Esophagus muscularis mucosa (tissue), 4 donors: ENCODE results near the gene OXNAD1. TPM values are rescaled to one million over a fixed set of nuclear protein-coding genes. Genes with fewer than 3 reads are reported as not detected.
A peak's percentile ranks its signal among the peaks of the same experiment; 100 is the strongest.

ENCODE experiments used
- DNase-seq: peaks from one replicate; pipeline ENCODE4 v3.0.0-alpha.2; 2017; ENCODE audit errors: extremely low spot score
- H3K27ac ChIP-seq, 4 donors: fragments of 200-600 bp; sonication (generic); replicated peaks in 1 of 4; 1 replicate in 3 of 4; 2 replicates in 1 of 4; pipeline ENCODE4 v1.5.1; 2016 to 2019; ENCODE audit warnings: mild to moderate bottlenecking in 1 of 4
- H3K27me3 ChIP-seq, 4 donors: fragments of 200-600 bp; sonication (generic); one replicate each; pipeline versions ENCODE4 v1.5.1 to v1.6.0; 2016 to 2019
- H3K36me3 ChIP-seq, 4 donors: fragments of 200-600 bp; sonication (generic); one replicate each; pipeline ENCODE4 v1.5.1; 2016 to 2019
- H3K4me1 ChIP-seq, 4 donors: fragments of 200-600 bp; sonication (generic); one replicate each; pipeline ENCODE4 v1.5.1; 2016 to 2019
- H3K4me3 ChIP-seq, 4 donors: fragments of 200-600 bp; sonication (generic); 1 replicate in 2 of 4; 2 replicates in 2 of 4; pipeline ENCODE4 v1.5.1; 2016 to 2019; ENCODE audit warnings: mild to moderate bottlenecking in 4 of 4, moderate library complexity in 1 of 4
- H3K9me3 ChIP-seq, 4 donors: fragments of 200-600 bp; sonication (generic); 1 replicate in 3 of 4; 2 replicates in 1 of 4; pipeline ENCODE4 v1.5.1; 2016 to 2019
- EP300 ChIP-seq: sonication (generic); formaldehyde crosslinking; IDR thresholded peaks from one replicate; pipeline ENCODE4 v1.6.1; 2017; ENCODE audit warnings: antibody characterized with exemption
- POLR2A ChIP-seq: fragments of 450-650 bp; IDR thresholded peaks from one replicate; pipeline ENCODE4 v1.6.1; 2017; ENCODE audit warnings: antibody characterized with exemption, moderate library complexity, mild to moderate bottlenecking, low read depth
- POLR2AphosphoS5 ChIP-seq, 2 donors: sonication (generic); formaldehyde crosslinking; IDR thresholded peaks; one replicate each; pipeline ENCODE4 v1.6.1; 2017; ENCODE audit warnings: antibody characterized with exemption in 2 of 2
- WGBS: methylation state at CpG from one replicate; pipeline ENCODE4 v1.1.5; 2018; 5-methylcytosine and 5-hydroxymethylcytosine counted together
- intact Hi-C: fragments of 100-400 bp; cut with DNase I; formaldehyde crosslinking; loops from one replicate; pipeline ENCODE4 v1.15.1; 2023
- total RNA-seq, 4 donors: library from RNA; depleted of rRNA; stranded (reverse); fragments of >200 nt; gene quantifications; one replicate each; pipeline versions ENCODE4 v1.1.0 to v1.2.1, GENCODE V29; 2016
- TF ChIP-seq, protein P1 (sequence below), 3 experiments: fragments of 200-600 bp in 2 of 3; fragments of 450-650 bp in 1 of 3; sonication (generic) in 2 of 3; IDR thresholded peaks; one replicate each; pipeline ENCODE4 v1.5.1; 2017 to 2019; ENCODE audit warnings: antibody characterized with exemption in 3 of 3, mild to moderate bottlenecking in 2 of 3, moderate library complexity in 1 of 3

OXNAD1 gene
- total RNA-seq, 4 donors from 2014 or later: 6.7 to 13.3 (median 10.2) TPM

DNA sequence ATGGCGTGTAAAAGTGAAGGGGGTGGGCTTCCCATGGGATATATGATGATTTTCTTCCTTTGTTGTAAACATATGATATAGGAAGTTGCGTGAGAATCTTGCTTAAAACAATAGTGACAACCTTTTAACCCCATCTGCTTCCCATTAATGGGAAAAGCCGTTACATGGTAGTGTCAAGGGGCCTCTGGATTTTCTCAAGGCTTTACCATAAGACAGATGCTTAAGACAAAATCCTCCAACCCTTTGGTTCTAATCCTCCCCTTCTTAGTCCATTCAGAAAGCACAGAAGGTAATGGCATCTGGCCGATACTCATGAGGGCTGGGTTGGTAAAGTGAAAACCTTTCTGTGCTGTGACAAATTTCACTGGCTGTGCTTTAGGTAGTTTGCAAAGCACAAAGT is 25.2 kb upstream of the OXNAD1 start:
- DNase-seq: no peak
- TF ChIP-seq, protein P1, sequence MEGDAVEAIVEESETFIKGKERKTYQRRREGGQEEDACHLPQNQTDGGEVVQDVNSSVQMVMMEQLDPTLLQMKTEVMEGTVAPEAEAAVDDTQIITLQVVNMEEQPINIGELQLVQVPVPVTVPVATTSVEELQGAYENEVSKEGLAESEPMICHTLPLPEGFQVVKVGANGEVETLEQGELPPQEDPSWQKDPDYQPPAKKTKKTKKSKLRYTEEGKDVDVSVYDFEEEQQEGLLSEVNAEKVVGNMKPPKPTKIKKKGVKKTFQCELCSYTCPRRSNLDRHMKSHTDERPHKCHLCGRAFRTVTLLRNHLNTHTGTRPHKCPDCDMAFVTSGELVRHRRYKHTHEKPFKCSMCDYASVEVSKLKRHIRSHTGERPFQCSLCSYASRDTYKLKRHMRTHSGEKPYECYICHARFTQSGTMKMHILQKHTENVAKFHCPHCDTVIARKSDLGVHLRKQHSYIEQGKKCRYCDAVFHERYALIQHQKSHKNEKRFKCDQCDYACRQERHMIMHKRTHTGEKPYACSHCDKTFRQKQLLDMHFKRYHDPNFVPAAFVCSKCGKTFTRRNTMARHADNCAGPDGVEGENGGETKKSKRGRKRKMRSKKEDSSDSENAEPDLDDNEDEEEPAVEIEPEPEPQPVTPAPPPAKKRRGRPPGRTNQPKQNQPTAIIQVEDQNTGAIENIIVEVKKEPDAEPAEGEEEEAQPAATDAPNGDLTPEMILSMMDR (IDR thresholded peaks at IDR 0.05): no peak
- TF ChIP-seq POLR2A (no peak), EP300 (no peak), POLR2AphosphoS5 (IDR thresholded peaks at IDR 0.05) (no peak)
- Histone ChIP-seq H3K4me1 (peaks cover 0 to 24% (median 12%) of the 10 kb centered on the region in 4 donors), H3K9me3 (no peaks in the 10 kb centered on the region), H3K4me3 (no peak overlapping the region), H3K27me3 (no peaks in the 10 kb centered on the region), H3K36me3 (no peaks in the 10 kb centered on the region), H3K27ac (peak overlapping the region in 3 of 4 donors; percentile 12 to 53 (median 42))
- 65% methylated on average over 4 of the region's 4 CpGs for WGBS
- intact Hi-C loops: loop anchor here (10.0 kb wide), 1 partner anchor 605 kb away; no protein-coding TSS in a partner anchor

DNA sequence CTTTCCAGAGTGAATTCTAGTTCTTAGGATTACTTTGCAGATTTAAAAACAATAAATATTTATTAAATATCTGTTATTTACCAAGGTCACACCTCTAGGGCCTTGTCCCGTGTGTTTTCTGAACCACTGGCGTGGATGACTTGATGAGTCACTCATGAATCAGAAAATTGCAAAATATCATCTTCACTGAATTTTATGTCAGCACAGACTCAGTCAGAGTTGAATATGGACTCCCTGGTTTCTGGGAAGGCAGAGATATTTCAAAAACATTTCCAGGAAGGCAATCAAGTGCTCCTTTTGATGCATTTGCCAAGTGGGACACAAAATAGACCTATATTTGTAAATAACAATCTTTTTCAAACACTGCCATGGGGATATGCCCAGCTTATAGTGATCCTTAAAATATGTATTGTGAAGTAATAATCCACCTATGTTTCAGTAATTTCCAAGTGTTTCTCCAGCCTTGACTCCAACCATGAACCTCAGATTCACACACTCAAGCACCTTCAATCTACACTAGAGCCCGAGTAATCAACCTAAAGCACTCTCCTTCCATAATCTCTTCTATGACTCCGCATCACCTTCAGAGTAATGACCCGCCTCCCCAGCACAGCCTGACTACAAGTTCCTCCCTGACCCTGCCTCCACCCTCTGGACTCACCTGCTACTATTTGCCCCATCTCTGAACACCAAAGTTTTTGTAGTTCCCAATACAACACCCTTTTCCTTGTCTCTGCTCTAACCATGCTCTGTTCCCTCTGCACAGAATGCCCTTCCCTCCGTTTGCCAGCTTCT is 24.6 kb upstream of the OXNAD1 start:
- no peaks in the 10 kb centered on the region for H3K9me3 ChIP-seq
- WGBS: 80% methylated on average over 6 of the region's 6 CpGs
- no peak for DNase-seq
- peak overlapping the region in 2 of 4 donors; percentile 42 to 53 for H3K27ac ChIP-seq
- peaks cover 0 to 29% (median 12%) of the 10 kb centered on the region in 4 donors for H3K4me1 ChIP-seq
- no peak for TF ChIP-seq EP300
- TF ChIP-seq POLR2AphosphoS5 (IDR thresholded peaks at IDR 0.05): peak in 1 of 2 donors; percentile 42
- no peaks in the 10 kb centered on the region for H3K36me3 ChIP-seq
- intact Hi-C loops: loop anchor here (10.0 kb wide), 1 partner anchor 606 kb away; no protein-coding TSS in a partner anchor
- no peak overlapping the region for H3K4me3 ChIP-seq
- no peaks in the 10 kb centered on the region for H3K27me3 ChIP-seq

DNA sequence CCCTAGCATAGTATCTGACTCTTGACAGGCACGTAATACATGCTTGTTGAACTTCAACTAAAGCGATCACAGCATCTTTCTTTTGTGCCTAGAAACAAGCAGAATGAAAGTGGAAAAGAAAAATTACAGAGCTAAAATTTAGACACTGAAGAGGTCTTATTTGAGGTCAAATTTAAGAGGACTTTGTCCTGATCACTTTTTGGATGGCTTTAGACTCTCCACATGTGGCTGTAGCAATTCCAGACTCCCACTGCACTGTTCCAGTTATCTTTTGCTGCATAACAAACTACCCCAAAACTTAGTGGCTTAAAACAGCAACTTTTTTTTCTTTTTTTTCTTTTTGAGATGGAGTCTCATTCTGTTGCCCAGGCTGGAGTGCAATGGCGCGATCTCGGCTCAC is 23.8 kb upstream of the OXNAD1 start:
- Histone ChIP-seq H3K27ac (peak overlapping the region in 1 of 4 donors; percentile 53), H3K4me1 (peaks cover 0 to 29% (median 12%) of the 10 kb centered on the region in 4 donors), H3K9me3 (no peaks in the 10 kb centered on the region), H3K36me3 (no peaks in the 10 kb centered on the region), H3K27me3 (no peaks in the 10 kb centered on the region), H3K4me3 (no peak overlapping the region)
- TF ChIP-seq, protein P1 (IDR thresholded peaks at IDR 0.05): no peak
- no peak for TF ChIP-seq EP300
- no peak for TF ChIP-seq POLR2AphosphoS5 (IDR thresholded peaks at IDR 0.05)
- TF ChIP-seq POLR2A: no peak
- intact Hi-C loops: loop anchor here (10.0 kb wide), 1 partner anchor 606 kb away; no protein-coding TSS in a partner anchor
- no peak for DNase-seq
- 99% methylated on average over 5 of the region's 5 CpGs for WGBS

DNA sequence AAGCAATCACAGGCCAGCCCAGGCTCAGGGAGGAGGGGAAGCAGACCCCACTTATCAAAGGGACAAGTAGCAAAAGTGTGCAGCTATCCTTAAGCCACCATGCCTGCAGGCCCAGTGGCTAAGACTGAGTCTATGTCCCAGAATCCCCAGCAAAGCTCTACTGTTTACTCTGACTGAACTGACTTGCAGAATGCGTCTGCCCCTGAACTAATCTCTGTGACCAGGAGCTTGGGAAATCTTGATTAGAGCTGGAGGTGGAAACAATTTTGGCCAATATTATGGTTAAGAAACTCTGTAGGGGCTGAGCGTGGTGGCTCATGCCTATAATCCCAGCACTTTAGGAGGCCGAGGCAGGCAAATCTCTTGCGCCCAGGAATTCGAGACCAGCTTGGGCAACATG is 22.8 kb upstream of the OXNAD1 start:
- Histone ChIP-seq H3K27me3 (no peaks in the 10 kb centered on the region), H3K9me3 (no peaks in the 10 kb centered on the region), H3K4me1 (peaks cover 2 to 29% (median 15%) of the 10 kb centered on the region in 4 donors), H3K27ac (no peak overlapping the region), H3K36me3 (no peaks in the 10 kb centered on the region), H3K4me3 (no peak overlapping the region)
- TF ChIP-seq EP300: no peak
- TF ChIP-seq, protein P1 (IDR thresholded peaks at IDR 0.05): no peak
- TF ChIP-seq POLR2A: no peak
- no peak for TF ChIP-seq POLR2AphosphoS5 (IDR thresholded peaks at IDR 0.05)
- intact Hi-C loops: loop anchor here (10.0 kb wide), 1 partner anchor 607 kb away; no protein-coding TSS in a partner anchor
- DNase-seq: no peak
- WGBS: 97% methylated on average over 5 of the region's 5 CpGs

DNA sequence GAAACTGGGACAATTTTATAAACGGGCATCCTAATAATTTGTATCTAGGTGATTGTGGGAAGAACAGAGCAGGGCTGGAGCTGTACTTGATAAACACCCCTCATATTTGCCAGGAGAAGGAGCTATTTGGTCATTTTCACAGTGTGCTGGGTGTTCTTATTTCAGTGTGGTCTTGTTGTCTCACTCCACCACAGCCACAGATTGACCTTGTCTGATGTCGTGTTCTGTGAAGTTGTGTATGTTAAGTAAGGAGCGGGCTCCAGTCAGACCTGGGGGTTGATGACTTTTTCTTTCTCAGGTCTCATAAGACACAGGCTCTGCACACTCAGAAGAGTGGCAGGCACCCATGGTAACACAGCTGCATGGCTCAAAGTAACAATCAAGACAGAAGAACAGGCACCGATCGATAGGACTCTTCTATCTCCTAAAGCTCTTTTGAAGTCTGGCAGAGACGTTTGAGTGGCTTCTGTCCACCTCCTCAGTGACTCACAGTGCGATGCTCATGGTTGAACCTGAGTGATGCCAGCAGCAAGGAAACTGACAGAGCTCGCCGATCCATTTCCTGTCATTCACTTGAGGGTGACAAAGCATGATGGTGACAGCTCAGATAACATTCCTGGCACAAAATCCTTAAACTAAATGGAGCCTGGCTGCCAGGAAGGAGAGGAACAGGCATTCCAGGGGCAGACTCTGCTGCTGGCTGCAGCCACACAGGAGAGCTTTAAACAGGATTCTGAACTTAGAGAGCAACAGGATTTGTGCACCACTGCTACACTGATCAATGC is 21.1 kb upstream of the OXNAD1 start:
- Histone ChIP-seq H3K27me3 (no peaks in the 10 kb centered on the region), H3K4me1 (peaks cover 9 to 28% (median 18%) of the 10 kb centered on the region in 4 donors), H3K36me3 (no peaks in the 10 kb centered on the region), H3K9me3 (no peaks in the 10 kb centered on the region), H3K4me3 (no peak overlapping the region), H3K27ac (no peak overlapping the region)
- WGBS: 71% methylated on average over 8 of the region's 9 CpGs
- no peak for DNase-seq
- intact Hi-C loops: loop anchor here (2.0 to 10.0 kb wide), 2 partner anchors 427 to 609 kb away; no protein-coding TSS in a partner anchor
- TF ChIP-seq POLR2AphosphoS5 (IDR thresholded peaks at IDR 0.05) (no peak), EP300 (no peak), POLR2A (no peak)
- TF ChIP-seq, protein P1 (IDR thresholded peaks at IDR 0.05): no peak
